ENCODE measurements around the gene NTN5.

DNA sequence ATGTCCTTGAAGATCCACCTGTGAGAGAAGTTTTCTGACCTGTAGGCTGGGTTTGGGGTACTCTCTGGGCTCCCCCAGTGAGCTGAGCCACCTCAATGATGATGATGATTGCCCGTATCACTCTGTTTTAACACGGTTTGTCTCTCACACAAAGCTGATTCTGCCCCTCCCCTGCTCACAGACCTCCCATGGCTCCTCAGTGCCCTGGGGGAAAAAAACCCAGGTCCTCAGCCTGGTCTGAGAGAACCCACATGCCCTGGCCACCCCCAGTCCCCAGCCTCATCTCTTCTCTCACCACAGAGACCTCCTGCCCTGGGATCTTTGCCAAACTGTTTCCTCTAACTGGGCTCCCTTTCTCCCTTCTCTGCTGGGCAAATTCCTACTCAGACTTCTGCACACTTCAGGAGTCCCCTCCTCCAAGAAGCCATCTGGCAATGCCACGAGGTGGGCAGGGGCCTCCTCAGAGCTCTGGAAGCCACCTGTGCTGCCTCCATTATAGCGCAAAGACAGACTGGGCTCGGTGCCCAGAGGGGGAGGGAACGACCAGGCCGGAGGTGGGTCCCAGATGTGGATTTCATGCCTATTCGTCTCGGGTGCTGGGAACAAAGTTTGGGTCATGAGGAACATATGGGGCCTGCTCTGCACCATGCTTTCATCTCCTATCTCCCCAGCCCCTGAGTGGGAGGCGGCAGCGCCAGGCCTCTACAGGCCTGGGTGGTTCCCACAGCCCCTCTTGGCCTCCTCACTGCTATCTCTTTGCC, 18.3 kb downstream of the NTN5 start:
- TF ChIP-seq CTCF (IDR thresholded peaks at IDR 0.05; ENCODE audit: low read length) (no peak), EZH2 (IDR thresholded peaks at IDR 0.05; ENCODE audit: borderline replicate concordance, low read length) (no peak)
